Upper lobe of left lung (tissue), 4 donors: Measurements from ENCODE around the gene SCARB2.

ENCODE experiments used
- CTCF ChIP-seq, 6 experiments: fragments of 450-650 bp in 4 of 6; fragments of 200-600 bp in 2 of 6; sonication (generic) in 2 of 6; IDR thresholded peaks; one replicate each; pipeline ENCODE4 v1.5.1; 2016 to 2019; ENCODE audit warnings: antibody characterized with exemption in 6 of 6
- EP300 ChIP-seq, 4 donors: sonication (generic); formaldehyde crosslinking; IDR thresholded peaks; one replicate each; pipeline ENCODE4 v1.5.1; 2017; ENCODE audit warnings: antibody characterized with exemption in 4 of 4, control low read depth in 2 of 4
- POLR2A ChIP-seq, 4 donors: fragments of 450-650 bp; IDR thresholded peaks; one replicate each; pipeline ENCODE4 v1.5.1; 2016 to 2017; ENCODE audit warnings: antibody characterized with exemption in 4 of 4, mild to moderate bottlenecking in 2 of 4
- POLR2AphosphoS5 ChIP-seq, 2 donors: sonication (generic); formaldehyde crosslinking; IDR thresholded peaks; one replicate each; pipeline ENCODE4 v1.5.1; 2017; ENCODE audit warnings: antibody characterized with exemption in 2 of 2

DNA sequence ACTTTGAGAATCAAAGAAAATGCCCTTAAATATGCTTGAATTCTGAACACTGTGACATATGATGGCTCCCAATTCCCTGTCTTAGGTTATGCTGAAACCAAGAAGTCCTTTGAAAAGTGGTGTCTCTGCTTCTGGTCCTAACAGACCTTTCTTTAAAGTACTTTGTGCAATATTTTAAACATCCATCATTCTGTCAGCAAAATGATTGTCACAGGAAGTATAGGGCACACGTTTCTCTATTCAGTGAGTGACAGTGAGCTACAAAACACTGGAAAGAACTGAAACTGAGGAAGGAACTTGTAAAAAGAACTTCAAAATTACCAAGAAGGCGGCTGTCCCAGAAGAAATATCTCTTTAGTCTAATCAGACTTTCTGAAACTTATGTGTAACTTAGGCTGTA, 53.3 kb downstream of the SCARB2 start:
- no peak for TF ChIP-seq CTCF (IDR thresholded peaks at IDR 0.05)
- no peak for TF ChIP-seq POLR2A (IDR thresholded peaks at IDR 0.05)
- no peak for TF ChIP-seq POLR2AphosphoS5 (IDR thresholded peaks at IDR 0.05)
- TF ChIP-seq EP300 (IDR thresholded peaks at IDR 0.05) = no peak
